ENCODE data around the gene HNRNPF.

GRCh38 chr10:43340619-43341018, 68.4 kb downstream of the HNRNPF start:
- no peak for TF ChIP-seq GATA1 (IDR thresholded peaks at IDR 0.05; ENCODE audit: low read depth, low read length)
- no peak for TF ChIP-seq POLR2A (IDR thresholded peaks at IDR 0.05; ENCODE audit: low read length)
